Right forelimb (tissue), 1 donor: ENCODE results near the gene XYLB.
"Not testable (repeated sequence)": the region's sequence is repeated elsewhere in the genome, so short reads cannot be mapped to it uniquely, and the experiment has no call there.

Source experiments
- DNase-seq: peaks from one replicate; pipeline ENCODE4 v3.0.0-alpha.2; 2018

Gene XYLB

GRCh38 chr3:38346587-38347410, at the start of gene XYLB:
TSS of gene XYLB (plus strand) at chr3:38346785. CDS start at chr3:38346869, 84 bp downstream.
- peak; percentile 89 for DNase-seq

GRCh38 chr3:38297053-38297452, 49.5 kb upstream of the XYLB start:
- DNase-seq: not testable (repeated sequence)

DNA sequence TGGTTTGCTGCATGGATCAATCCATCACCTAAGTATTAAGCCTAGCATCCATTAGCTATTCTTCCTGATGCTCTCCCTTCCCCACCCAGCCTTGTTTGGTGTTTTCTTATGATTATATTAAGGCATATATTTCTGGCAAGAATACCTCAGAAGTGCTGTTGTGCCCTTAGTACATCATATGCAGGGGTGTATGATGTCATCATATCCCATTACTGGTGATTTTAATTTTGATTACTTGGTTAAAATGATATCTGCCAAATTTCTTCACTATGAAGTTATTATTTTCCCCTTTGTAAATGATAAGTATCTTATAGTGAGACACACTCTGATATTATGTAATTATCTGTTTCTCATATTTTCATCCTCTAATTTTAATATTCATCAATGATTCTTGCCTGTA, 49.0 kb upstream of the XYLB start:
- DNase-seq: no peak

DNA sequence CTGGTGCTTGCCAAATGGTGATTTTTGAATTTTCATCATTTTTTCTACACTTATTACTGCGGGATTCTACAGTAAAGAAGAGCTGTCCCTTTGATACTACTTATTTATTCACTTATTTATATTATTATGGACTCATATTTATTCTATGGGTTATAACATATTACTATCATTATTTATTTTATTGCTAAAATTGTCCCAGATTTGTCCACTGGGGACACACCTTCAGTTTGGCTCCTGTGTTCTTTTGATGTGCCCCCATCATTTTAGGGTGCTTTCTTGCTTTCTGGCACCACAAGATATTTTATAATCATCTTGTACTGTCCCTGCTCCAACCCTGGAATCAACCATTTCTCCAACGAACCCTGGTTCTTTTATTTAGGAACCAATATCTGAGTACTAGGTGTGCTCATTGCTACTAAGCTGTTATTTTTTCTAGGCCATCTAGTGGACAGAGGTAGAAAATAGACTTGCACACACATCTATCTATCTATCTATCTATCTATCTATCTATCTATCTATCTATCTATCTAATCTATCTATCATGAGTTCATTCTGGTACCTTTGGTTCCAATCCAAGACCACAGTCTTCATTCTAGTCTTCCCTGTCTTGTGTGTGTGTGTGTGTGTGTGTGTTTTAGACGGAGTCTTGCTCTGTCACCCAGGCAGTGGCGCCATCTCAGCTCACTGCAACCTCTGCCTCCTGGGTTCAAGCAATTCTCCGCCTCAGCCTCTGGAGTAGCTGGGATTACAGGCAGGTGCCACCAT, 48.5 kb upstream of the XYLB start:
- DNase-seq: no peak

GRCh38 chr3:38306941-38307340, 39.6 kb upstream of the XYLB start:
- no peak for DNase-seq

DNA sequence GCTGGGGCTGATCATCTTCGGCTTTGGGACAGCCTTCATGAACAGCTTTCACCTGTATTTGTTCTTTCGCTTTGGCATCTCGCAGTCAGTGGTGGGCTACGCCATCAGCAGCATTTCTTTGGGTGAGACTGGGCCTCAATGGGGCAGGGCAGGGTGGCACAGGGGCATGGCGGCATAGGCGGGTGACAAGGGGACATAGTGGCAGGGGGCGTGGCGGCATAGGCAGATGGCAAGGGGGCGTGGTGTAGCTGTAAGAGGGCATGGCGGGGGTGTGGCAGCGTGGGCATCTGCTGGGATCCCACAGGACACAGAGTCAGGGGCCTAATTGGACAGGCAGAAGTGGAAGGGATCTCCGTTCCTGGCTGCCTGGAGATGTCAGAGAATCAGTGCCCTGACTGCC, 39.0 kb upstream of the XYLB start:
- DNase-seq: no peak

- DNase-seq: no peak
Measured at GRCh38 chr3:38308456-38308855, 38.1 kb upstream of the XYLB start.

- DNase-seq: no peak
Measured at GRCh38 chr3:38311476-38311875, 35.1 kb upstream of the XYLB start.

GRCh38 chr3:38311941-38312340, 34.6 kb upstream of the XYLB start:
- DNase-seq: no peak

- no peak for DNase-seq
Measured at GRCh38 chr3:38312356-38312755, 34.2 kb upstream of the XYLB start.

DNA sequence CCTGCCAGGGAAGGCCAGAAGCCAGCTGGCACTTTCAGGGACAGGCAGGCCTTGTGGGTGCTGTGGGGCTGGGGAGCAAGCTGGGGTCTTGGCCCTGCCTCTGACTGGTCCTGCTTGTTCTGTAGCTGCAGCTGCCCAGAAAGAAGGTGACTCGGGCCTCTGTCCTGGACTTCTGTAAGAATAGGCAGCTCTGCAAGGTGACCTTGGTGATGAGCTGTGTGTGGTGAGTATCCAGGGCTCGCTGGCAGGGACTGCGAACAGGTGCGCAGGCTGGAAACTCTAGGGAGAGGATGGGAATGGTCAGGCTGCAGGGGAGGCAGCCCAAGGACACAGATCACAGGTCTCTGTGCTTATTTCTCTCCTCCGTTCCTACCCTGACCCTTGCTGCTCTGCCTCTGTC, 33.3 kb upstream of the XYLB start:
- no peak for DNase-seq

- no peak for DNase-seq
Measured at GRCh38 chr3:38313695-38314094, 32.9 kb upstream of the XYLB start.

GRCh38 chr3:38314112-38314763, 32.3 kb upstream of the XYLB start:
- DNase-seq: no peak

- no peak for DNase-seq
Measured at GRCh38 chr3:38314764-38315487, 31.7 kb upstream of the XYLB start.

GRCh38 chr3:38315488-38316230, 30.9 kb upstream of the XYLB start:
- DNase-seq: no peak

DNA sequence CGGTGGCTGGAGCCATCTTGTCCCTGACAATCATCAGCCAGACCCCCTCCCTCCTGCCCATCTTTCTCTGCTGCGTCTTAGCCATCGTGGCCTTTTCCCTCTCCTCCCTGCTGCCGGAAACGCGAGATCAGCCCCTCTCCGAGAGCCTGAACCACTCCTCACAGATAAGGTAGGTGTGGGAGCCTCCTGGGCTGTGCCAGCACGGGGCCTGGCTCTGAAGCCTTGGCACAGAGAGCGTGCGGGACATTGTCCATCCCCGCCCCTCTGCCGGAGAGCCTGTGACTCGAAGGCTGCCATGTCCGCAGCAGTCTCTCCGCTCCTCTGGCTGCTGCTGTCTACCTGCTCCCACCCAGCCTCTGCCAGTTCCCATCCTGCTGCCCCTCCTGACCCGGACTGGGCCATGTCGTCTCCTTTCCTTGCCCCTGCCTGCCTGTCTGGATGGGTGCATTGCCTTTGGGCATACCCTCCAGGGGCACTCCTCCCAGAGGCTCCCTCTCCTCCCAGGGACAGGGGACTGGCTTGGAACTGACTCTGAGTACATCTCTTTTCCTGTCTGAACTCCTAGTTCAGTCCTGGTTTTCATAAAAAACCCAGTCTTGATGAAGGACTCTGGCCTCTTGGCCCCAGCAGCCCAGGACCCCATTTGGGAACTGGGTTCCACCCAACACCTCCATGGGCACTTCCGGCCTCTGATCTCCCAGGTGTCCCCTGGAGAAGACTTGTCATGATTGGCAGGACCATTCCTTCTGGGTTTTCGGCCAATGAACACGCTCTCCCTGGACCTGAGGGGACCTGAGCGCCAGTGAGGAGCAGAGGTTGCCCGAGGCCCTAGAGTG, 30.0 kb upstream of the XYLB start:
- no peak for DNase-seq

- no peak for DNase-seq
Measured at GRCh38 chr3:38317192-38317759, 29.3 kb upstream of the XYLB start.

DNA sequence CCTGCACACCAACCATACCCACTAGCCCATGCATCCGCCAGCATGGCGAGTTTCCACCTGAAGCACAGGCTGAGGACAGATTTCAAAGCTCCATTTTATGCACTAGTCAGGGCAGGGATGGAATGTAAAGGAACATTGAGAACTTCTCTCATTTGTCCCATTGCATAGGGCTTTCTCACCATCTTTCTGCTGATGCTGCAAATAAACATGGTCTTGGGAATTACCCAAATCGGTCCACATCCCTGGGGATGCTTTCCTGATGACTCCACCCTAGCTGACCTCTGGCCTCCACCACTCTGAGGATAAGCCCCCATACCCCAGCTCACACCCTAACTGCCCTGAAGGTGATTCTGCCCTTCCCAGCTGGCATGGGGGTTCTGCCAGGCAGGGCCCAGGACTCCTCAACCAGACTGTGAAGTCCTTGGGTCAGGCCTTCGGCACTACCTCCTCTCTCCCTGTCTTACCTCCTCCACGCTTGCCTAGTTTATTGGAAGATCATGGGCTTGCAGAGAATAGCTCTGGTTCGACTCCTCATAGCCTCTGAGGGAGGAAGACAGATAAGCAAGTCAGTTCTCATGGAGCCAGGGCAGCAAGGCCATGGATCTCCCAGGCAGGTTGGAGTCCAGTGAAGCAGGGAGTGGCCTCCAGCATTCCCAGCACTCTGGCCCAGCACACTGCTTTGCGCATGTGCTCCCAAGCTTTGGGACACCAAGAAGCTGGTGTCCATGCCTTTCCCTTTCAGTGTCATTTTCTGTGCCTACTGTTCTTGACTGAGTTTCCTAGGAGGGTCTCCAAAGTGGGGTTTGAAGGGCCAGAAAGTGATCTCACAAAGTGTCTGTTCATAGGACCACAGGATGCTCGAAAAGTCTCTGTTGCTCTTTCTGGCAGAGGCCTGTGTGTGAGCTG, 27.6 kb upstream of the XYLB start:
- DNase-seq: no peak

DNA sequence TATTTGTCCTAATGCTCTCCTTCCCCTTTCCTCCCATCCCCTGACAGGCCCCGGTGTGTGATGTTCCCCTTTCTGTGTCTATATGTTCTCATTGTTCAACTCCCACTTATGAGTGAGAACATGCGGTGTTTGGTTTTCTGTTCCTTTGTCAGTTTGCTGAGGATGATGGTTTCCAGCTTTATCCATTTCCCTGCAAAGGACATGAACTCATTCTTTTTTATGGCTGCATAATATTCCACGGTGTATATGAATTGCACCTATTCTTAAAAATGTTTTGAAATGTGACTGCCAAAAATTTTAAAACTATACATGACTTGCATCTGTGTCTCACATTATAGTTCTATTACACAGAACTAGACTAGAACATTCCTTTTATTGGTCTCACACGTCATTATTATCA, 25.9 kb upstream of the XYLB start:
- DNase-seq: not testable (repeated sequence)

DNA sequence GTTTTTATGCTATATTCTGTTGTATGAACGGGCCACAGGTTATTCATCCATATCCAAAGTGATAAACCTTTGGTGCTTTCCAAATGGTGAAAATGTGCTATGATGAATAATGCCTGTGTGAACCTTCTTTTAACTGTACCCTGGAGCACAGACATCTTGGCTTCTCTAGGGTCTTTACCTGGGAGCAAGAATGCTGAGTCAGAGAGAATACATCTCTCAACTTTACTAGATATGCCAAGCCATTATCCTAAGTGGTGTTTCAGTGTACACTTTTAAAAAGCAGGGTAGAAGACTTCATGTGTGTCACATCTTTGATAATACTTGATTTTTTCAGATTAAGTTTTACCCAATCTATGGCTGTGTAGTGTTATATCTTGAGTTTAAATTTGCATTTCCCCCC, 23.5 kb upstream of the XYLB start:
- DNase-seq: no peak
